SK-N-SH treated with all-trans-retinoic acid at 6 μM for 48 hours (cell line): ENCODE results near the gene DNASE1L2.
"Not testable (repeated sequence)": the region's sequence is repeated elsewhere in the genome, so short reads cannot be mapped to it uniquely, and the experiment has no call there.

Experiments
- GLIS3 ChIP-seq: fragments of 250-450 bp; sonication (Bioruptor Pico); IDR thresholded peaks from 2 replicates; pipeline ENCODE4 v1.5.0; 2020; ENCODE audit warnings: mild to moderate bottlenecking, moderate library complexity
- OSR1 ChIP-seq: fragments of 250-450 bp; sonication (Bioruptor Pico); IDR thresholded peaks from 2 replicates; pipeline ENCODE4 v1.8.0; 2022; ENCODE audit warnings: moderate library complexity, mild to moderate bottlenecking, inconsistent platforms
- PPARA ChIP-seq: fragments of 250-450 bp; sonication (Bioruptor Pico); IDR thresholded peaks from 2 replicates; pipeline ENCODE4 v1.5.0; 2020; ENCODE audit warnings: mild to moderate bottlenecking, borderline replicate concordance
- SNAI2 ChIP-seq: fragments of 250-450 bp; sonication (Bioruptor Pico); IDR thresholded peaks from 2 replicates; pipeline ENCODE4 v1.5.0; 2020; ENCODE audit warnings: mild to moderate bottlenecking, moderate library complexity
- TCF4 ChIP-seq: fragments of 250-450 bp; sonication (Bioruptor Pico); IDR thresholded peaks from 2 replicates; pipeline ENCODE4 v1.8.0; 2021; ENCODE audit warnings: mild to moderate bottlenecking, moderate library complexity, borderline replicate concordance
- ZFP3 ChIP-seq: fragments of 250-450 bp; sonication (Bioruptor Pico); IDR thresholded peaks from 2 replicates; pipeline ENCODE4 v1.5.0; 2020; ENCODE audit warnings: mild to moderate bottlenecking, moderate library complexity
- ZFP30 ChIP-seq: fragments of 450-650 bp; formaldehyde crosslinking; IDR thresholded peaks from 2 replicates; pipeline ENCODE4 v1.5.0; 2022; ENCODE audit warnings: mild to moderate bottlenecking, moderate library complexity
- ZNF8 ChIP-seq: fragments of 450-650 bp; formaldehyde crosslinking; IDR thresholded peaks from 2 replicates; pipeline ENCODE4 v1.5.0; 2020; ENCODE audit warnings: mild to moderate bottlenecking, moderate library complexity
- TF ChIP-seq, protein P1 (sequence below): fragments of 250-450 bp; sonication (Bioruptor Pico); IDR thresholded peaks from 2 replicates; pipeline ENCODE4 v1.8.0; 2020; ENCODE audit warnings: mild to moderate bottlenecking, moderate library complexity, borderline replicate concordance
- TF ChIP-seq, protein P2 (sequence below): fragments of 250-450 bp; sonication (Bioruptor Pico); IDR thresholded peaks from 2 replicates; pipeline ENCODE4 v1.8.0; 2021; ENCODE audit warnings: low read depth, mild to moderate bottlenecking, moderate library complexity, borderline replicate concordance
- TF ChIP-seq, protein P3 (sequence below): fragments of 250-450 bp; sonication (Bioruptor Pico); IDR thresholded peaks from 2 replicates; pipeline ENCODE4 v1.5.1; 2020; ENCODE audit warnings: low read depth, mild to moderate bottlenecking, moderate library complexity

GRCh38 chr16:2203119-2203688 lies 33.0 kb upstream of the DNASE1L2 start:
- TF ChIP-seq OSR1 (CRISPR knock-in tag); SNAI2; ZFP30 (CRISPR knock-in tag); ZFP3 (CRISPR knock-in tag); TCF4 (CRISPR knock-in tag); GLIS3; ZNF8 (CRISPR knock-in tag); PPARA (CRISPR knock-in tag): not testable (repeated sequence)
- TF ChIP-seq, protein P1, sequence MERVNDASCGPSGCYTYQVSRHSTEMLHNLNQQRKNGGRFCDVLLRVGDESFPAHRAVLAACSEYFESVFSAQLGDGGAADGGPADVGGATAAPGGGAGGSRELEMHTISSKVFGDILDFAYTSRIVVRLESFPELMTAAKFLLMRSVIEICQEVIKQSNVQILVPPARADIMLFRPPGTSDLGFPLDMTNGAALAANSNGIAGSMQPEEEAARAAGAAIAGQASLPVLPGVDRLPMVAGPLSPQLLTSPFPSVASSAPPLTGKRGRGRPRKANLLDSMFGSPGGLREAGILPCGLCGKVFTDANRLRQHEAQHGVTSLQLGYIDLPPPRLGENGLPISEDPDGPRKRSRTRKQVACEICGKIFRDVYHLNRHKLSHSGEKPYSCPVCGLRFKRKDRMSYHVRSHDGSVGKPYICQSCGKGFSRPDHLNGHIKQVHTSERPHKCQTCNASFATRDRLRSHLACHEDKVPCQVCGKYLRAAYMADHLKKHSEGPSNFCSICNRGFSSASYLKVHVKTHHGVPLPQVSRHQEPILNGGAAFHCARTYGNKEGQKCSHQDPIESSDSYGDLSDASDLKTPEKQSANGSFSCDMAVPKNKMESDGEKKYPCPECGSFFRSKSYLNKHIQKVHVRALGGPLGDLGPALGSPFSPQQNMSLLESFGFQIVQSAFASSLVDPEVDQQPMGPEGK = not testable (repeated sequence)
- TF ChIP-seq, protein P2, sequence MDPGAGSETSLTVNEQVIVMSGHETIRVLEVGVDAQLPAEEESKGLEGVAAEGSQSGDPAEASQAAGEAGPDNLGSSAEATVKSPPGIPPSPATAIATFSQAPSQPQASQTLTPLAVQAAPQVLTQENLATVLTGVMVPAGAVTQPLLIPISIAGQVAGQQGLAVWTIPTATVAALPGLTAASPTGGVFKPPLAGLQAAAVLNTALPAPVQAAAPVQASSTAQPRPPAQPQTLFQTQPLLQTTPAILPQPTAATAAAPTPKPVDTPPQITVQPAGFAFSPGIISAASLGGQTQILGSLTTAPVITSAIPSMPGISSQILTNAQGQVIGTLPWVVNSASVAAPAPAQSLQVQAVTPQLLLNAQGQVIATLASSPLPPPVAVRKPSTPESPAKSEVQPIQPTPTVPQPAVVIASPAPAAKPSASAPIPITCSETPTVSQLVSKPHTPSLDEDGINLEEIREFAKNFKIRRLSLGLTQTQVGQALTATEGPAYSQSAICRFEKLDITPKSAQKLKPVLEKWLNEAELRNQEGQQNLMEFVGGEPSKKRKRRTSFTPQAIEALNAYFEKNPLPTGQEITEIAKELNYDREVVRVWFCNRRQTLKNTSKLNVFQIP (CRISPR knock-in tag) = not testable (repeated sequence)
- TF ChIP-seq, protein P3, sequence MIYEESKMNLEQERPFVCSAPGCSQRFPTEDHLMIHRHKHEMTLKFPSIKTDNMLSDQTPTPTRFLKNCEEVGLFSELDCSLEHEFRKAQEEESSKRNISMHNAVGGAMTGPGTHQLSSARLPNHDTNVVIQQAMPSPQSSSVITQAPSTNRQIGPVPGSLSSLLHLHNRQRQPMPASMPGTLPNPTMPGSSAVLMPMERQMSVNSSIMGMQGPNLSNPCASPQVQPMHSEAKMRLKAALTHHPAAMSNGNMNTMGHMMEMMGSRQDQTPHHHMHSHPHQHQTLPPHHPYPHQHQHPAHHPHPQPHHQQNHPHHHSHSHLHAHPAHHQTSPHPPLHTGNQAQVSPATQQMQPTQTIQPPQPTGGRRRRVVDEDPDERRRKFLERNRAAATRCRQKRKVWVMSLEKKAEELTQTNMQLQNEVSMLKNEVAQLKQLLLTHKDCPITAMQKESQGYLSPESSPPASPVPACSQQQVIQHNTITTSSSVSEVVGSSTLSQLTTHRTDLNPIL = not testable (repeated sequence)
